GM21360 (cell line): ENCODE results near the gene CDK10.

ENCODE experiments used
- ATAC-seq: cut with Tn5 transposase; IDR thresholded peaks from one replicate; pipeline ENCODE4 v1.9.1; 2021; ENCODE audit warnings: mild to moderate bottlenecking, moderate library complexity; ENCODE audit not compliant: unreplicated experiment

Gene CDK10

GRCh38 chr16:89710709-89711564, 24.4 kb downstream of the CDK10 start:
- ATAC-seq = no peak

- no peak for ATAC-seq
These were observed 25.2 kb downstream of the CDK10 start for GRCh38 chr16:89711601-89712273.

GRCh38 chr16:89712274-89712781, 25.8 kb downstream of the CDK10 start:
- ATAC-seq = no peak

- no peak for ATAC-seq
These were observed 30.0 kb downstream of the CDK10 start for GRCh38 chr16:89716493-89716892.

DNA sequence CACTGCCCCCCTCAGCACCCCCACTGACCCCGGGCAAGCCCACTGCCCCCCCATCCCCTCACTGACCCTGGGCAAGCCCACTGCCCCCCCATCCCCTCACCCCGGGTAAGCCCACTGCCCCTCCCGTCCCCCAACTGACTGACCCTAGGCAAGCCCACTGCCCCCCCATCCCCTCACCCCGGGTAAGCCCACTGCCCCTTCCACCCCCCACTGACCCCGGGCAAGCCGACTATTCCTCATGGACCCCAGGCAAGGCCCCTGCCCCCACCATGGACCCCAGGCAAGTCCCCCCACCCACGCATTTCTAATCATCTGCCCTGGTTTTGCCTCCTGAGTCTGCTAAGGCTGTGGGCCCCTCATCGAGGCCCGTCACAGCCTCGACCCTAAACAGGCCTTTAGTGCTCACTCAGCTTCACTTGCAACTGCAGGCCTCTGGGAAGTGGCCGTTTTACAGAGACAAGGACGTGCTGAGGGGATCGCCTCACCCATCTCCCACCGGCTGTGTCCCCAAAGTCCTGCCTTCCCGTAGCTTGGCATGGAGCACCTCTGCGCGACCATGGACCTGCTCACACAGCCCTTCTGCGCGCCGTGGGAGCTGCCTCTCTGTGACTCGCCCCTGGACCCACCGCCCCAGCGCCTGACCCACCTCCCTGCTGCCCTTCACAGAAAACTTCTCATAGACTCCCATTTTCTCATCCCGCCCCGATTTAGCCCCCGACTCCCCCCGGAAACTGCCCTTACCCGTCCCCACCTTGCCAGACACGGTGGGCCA, 30.6 kb downstream of the CDK10 start:
- ATAC-seq = no peak

GRCh38 chr16:89717688-89718505, 31.4 kb downstream of the CDK10 start:
- ATAC-seq = no peak

DNA sequence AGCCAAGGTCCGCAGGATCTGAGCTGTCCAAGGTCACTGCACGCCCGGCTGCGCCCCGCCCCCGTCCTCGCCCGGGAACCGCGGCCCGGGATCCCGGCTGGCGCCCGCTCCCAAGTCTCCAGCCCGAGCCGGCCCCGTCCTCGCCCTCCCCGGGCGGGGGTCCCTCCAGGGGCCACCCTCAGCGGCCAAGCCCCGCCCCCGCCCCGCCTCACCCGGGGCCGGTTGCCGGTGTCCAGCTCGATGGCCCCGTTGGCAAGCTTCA, 34.0 kb downstream of the CDK10 start:
- peak; percentile 19 for ATAC-seq

DNA sequence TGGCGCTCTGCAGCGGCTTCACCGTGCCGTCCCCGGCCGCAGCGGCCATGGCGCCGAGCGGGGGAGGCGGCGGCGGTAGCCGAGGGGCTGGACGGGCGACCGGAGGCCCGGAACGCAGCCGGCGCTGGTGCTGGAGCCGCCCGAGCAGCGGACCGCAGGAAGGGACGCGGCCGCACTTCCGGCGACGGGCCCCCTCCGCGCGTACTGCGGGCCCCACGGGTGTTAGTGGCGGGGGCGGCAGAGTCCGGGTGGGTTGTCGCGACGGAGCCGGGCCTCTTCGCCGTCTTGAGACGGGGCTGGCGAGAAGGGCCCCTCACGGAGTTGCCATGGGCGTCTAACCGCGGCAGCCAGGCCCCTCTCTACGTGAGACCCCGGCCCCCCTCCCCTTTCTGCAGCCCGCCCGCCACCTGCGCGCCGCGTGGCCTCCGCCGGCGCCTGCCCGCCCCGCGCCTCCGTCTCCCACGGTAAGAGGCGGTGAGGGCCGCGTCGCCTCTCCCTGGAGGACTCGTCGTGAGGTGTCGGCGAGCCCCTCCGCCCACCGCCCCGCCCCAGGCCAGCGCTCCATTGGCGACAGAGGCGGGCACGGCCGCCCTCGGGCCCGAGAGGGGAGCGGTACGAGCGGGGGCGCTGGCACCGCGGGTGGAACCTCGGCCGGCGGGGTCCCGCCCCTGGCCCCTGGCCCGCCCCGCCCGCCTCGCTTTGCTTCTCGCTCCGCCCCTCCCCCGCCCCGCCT, 34.5 kb downstream of the CDK10 start, which contains the start of the genes VPS9D1 and ZNF276:
Gene VPS9D1 (minus strand): TSS at position 86 of the 733 bp plus-strand sequence. CDS start 37 bp downstream, at position 49.
Gene ZNF276 (plus strand): TSS at position 725 of the 733 bp plus-strand sequence. CDS start 104 bp downstream, outside the sequence.
- peak; percentile 46 for ATAC-seq

GRCh38 chr16:89721546-89722391, 35.3 kb downstream of the CDK10 start:
- ATAC-seq = peak; percentile 27

DNA sequence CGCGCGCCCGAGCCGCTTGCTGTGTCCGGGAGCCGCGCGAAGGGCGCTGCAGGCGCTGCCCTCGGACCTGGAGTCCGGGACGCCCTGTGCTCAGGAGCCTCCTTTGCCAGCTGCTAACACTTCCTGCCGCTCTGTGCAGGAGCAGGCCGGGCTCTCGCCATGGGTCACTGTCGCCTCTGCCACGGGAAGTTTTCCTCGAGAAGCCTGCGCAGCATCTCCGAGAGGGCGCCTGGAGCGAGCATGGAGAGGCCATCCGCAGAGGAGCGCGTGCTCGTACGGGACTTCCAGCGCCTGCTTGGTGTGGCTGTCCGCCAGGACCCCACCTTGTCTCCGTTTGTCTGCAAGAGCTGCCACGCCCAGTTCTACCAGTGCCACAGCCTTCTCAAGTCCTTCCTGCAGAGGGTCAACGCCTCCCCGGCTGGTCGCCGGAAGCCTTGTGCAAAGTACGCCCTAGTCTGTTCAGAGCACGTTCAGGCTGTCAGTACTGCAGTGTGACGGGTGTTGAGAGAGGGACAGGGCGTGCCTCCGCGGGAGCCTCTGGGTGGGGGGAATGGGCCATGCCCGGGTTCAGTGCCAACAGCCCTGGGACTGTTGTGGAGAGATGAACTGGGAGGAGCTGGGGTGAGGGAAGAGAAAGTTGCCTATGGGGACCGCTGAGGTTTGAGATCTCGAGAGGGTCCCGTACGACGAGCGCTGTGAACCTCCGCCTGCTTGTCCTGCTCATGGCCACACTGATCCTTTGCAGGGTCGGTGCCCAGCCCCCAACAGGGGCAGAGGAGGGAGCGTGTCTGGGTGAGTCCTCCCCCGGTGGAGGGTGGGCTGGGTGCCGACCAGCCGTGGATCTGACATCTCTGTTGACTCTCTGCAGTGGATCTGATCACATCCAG, 36.1 kb downstream of the CDK10 start:
- ATAC-seq = no peak

GRCh38 chr16:89723279-89724250, 37.1 kb downstream of the CDK10 start:
- ATAC-seq = no peak

- ATAC-seq = no peak
These were observed 41.1 kb downstream of the CDK10 start for GRCh38 chr16:89727406-89728120.

GRCh38 chr16:89729293-89729692, 42.8 kb downstream of the CDK10 start:
- no peak for ATAC-seq

DNA sequence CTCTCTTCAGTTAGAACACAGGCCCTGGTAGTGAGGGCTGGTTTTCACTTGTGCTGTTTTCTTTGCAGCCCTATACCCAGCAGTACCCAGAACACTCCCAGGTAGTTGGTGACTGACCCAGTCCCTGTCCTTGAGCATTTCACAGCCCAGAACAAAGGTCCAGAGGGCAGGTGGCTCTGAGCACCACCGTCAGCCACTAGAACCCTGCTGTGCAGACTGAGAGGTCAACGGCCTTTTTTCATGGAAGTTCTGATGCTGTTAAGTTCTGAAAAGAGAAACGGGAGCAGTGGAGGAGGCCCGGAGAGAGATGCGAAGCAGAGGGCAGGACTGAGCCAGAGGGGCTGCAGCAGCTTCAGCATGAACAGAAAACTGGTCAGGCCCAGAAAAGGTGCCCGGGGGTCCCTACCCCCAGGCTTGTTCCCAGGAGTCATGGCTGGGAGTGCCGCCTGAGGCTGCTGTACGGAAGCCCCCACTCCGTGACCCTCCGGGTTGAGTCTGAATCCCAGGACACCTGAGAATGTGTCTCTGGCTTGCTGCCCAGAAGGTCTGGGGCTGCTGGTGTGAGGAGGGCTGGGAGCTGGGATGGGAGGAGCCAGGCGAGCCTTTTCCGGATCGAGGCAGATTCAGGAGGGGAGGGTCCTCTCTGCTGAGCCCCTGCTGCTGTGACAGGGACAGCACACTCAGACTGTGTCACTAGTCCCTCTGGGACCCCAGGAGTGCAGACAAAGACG, 43.5 kb downstream of the CDK10 start:
- ATAC-seq = no peak

GRCh38 chr16:89730610-89731234, 44.2 kb downstream of the CDK10 start:
- no peak for ATAC-seq
